NCI-H460 (cell line): ENCODE results near the gene GJA3. TPM values are rescaled to one million over a fixed set of nuclear protein-coding genes. Genes with fewer than 3 reads are reported as not detected.
A peak's percentile ranks its signal among the peaks of the same experiment; 100 is the strongest.

Source experiments
- DNase-seq: peaks from one replicate; pipeline ENCODE4 v3.0.0-alpha.2; 2016; ENCODE audit warnings: low read depth; ENCODE audit errors: extremely low read depth
- total RNA-seq: library from RNA; depleted of rRNA; stranded (reverse); fragments of >200 nt; shearing (Covaris generic); gene quantifications from 2 replicates; pipeline ENCODE4 v1.2.3, GENCODE V29; 2014

Gene GJA3
- total RNA-seq, 1 experiment from 2014 or later: 0.10 TPM

DNA sequence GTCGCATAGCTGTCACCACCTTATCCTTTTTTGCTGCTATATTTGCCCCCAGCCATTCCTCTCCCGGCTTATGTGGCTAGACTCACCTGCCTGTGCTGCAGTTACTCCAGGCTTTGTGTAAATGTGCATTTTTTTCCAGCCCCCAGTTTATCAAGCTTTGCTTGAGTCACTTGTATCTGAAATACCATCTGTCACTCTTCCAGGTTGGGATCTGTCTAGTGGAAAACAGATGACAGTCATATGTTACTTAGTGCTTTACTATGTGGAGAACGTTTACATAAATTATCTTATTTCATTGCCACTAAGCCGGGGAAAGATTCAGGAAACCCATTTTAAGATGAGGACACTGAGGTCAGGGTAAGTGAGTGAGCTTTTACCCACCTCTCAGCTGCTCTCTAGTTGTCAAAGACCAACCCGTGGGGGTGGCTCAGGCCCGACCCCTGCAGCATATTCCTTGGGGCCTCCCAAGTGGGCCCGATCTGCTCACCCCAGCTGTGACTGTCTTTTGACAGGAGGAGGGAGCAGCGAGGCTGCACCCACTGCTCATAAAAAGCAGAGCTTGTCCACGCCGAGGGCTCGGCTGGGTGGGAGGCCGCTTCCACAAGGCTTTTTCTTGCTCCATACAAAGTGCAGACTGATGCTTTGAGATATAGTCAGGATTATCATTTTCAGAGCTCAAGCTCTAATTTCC, 24.7 kb upstream of the GJA3 start:
- DNase-seq: no peak

DNA sequence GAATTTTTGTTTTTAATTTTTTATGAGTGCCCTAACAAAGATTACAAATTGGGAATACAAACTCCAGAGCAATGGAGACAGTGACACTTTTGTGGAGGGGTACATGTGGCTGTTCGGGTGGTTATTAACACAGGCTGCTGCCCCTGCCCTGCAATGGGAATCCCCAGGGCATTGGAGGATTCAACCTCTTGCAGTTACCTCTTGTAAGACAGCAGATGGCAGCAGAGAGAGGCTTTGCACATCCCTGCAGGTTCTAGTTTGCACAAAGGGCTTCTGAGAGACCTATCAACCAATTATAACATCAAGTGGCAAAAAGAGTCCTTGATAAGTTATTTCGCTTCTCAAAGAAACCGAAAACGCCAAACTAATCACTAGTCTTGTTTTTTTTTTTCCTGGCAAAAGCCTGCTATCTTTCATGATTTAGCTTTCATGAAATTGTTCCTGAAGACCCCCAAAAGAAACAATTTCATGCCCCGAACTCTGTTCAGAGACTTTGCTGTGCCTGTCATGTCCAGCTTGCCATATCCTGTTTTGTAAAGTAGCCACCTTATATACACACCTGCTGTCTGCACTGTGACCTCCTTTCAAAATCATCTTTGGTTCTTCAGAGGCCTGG, 21.5 kb upstream of the GJA3 start:
- peak; percentile 65 for DNase-seq

DNA sequence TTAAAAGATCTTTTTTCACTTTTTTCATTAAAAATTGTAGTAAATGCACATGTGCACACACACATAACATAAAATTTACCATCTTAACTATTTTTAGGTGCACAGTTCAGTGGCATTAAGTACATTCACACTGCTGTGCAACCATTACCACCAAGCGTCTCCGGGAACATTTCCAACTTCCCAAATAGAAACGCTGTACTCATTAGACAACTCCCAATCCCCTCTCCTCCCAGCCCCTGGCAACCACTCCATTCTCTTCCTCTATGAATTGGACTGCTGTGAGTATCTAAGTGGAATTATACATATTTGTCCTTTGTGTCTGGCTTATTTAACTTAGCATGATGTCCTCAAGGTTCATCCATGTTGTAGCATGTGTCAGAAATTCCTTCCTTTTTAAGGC, 20.3 kb upstream of the GJA3 start:
- no peak for DNase-seq

DNA sequence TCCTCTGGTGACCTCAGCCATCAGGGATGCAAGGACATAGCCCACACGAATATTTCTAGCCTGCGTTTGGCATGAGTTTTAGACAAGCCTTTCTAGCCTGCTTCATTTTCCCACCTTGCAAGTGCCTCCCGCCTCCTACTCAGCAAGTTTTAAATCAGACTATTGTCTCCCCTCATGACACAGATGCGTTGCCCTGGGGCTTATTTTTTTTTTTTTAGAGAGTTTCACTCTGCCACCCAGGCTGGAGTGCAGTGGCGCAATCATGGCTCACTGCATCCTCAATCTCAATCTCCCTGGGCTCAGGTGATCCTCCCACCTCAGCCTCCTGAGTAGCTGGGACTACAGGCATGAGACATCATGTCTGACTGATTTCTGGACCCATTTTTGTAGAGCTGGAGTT, 17.3 kb upstream of the GJA3 start:
- DNase-seq: no peak

DNA sequence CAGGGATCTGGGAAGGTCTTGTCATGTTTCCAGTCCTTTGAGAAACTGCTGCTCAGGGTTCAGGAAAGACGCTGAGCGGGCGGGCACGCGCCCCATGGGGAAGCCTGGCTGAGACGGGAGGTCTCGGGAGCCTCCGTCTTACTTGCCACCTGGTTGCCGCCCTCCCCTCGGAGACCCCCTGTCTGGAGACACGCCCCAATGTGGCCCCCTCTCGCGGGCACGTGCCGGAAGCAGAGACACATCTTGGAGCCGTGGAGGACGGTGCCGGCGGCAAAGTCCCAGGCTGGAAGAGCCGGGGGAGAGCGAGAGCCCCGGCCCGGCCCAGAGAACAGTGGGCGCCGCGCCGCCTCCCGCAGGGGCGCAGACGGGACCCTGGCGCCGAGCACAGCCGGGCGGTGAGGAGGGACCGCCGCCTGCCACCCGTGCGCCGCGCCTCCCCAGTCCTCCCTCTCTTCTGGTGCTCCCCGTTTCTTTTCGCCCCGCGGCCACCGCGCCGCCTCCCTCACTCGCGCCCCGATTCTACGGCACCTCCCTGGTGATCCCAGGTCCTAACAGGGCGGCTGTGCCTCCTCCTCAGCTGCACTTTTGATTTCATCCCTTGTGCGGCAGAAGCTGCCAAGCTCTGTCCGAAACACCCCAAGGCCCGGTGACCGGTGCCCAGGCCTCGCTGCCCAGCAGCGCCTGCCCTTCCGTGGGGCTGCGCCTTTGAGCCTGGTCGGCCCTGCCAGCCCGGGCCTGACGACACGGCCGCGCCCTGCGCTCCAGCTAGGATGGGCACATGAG, 16.4 kb upstream of the GJA3 start:
- DNase-seq: no peak

DNA sequence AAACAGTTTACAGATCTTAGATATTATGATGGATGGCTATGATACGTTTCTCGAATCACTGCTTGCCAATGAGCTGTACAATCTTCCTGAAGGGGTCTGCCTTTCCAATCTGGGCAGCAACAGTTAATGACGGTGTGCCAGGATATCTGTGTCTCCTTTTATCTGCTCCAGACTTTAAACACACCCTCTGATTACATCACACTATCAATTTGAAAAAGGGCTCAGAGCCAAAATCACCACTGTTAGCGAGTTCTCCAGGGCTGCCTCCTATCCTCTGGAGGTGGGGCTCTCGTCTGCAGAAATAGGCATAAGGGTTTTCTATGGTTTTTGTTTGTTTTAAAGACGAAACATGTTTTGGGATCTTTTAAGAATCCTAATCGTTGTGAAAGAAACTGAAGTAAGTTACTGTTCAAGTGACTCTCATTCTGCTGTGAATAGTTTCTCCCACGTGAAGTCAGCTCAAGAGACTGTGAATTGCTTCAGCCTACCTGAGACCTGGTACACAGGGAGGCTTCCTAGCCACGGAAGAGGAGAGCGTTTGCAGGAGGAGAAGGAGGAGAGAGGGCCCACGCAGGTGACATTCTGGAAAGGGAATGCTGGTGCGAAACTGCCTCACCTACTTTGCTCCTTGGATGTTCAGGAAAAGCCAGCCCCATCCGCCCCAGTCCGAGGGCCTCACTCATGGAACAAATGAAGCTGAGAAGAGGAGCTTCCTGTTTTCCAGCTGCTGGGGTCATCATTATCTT, 15.2 kb upstream of the GJA3 start:
- no peak for DNase-seq

DNA sequence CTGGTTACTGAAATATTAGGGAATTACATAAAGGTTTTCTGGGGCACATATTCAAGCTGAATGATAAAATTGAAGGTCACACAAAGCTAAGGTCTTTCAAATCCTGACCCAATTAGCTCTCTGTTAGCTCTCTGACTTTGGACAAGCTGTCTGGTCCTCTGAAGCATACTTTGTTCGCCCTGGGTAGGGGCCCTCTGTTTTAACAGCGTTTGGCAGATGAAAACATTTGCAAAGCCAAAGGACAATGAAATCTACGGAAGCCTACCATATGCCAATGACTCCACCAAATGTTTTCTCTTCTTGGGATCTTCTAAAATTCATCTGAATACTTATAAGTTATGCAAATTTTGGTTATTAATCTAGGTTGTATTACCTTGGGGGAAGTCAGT, 14.5 kb upstream of the GJA3 start:
- DNase-seq: no peak

DNA sequence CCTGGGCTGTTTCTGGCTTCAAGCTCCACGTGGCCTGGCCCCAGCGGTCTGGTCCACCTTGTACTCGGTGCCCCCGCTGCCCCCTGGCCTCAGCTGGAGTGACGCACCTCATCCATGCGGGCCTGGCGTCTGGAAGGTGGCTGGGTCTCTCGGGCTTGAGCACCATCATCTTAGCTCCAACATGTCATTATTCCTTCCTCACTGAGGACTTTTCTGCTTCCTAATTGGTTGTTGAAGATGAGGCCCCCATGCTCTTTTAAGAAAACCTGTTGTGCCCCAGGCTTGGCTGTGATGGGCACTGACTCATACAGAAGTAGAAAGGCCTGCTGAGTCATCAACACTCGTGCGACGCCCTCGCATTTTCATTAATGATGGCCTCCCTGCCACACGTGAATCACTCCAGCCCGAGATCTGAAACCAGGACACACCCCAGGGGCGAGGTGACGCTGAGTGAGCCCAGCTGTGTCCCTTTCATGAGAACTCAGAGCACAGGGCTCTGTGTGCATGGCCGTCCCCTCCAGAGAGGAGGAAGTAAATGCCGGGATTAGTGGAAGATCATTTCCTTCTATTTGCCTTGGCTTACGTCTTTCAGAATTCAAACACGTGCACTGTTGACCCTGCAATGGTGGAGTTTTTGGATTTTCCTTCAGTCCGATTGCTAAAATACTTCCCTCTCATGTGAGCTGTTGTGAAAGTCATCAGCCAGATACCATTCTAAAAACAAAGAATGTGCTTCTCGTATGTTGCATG, 14.0 kb upstream of the GJA3 start:
- peak; percentile 56 for DNase-seq

DNA sequence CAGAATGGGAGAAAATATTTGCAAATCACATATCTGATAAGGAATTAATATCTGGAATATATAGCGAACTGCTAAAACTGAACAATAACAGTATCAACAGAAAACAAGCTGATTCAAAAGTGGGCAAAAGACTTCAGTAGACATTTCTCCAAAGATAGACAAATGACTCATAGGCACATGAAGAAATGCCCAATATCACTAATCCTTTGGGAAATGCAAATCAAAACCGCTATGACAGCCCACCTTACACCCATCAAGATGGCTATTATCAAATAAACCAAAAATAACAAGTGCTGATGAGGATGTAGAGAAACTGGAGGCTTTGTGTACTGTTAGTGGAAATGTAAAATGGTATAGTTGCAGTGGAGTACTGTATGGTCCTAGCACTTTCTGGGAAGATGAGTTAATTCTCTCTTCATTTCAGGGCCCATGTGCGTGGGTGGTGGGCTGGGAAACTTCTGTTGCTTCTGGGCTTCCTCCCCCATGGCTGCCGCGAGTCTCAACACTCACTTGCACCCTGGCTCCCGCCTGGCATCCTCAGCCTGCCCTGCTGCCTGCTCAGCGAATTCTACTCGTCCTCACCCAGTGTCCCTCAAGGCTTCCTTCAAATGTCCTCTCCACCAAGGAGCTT, 12.4 kb upstream of the GJA3 start:
- no peak for DNase-seq

DNA sequence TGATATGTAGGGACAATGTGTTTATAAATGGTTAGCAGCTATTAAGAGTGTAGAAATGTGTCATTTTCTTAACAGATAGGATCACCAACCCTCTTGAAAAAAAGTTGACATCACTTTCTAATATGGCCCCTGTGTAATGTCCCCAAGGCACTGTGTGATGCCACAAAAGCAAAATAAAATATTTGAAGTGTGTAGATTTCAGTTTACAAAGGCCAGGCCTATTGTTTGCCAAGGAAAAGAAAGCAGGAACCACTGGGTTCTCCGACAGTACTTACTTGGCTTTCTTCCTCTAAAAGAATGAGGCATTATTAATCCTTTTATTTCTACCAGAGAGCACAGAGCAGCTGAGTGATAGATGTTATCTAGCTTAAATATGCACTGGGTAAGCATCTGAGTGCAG, 10.5 kb upstream of the GJA3 start:
- no peak for DNase-seq

DNA sequence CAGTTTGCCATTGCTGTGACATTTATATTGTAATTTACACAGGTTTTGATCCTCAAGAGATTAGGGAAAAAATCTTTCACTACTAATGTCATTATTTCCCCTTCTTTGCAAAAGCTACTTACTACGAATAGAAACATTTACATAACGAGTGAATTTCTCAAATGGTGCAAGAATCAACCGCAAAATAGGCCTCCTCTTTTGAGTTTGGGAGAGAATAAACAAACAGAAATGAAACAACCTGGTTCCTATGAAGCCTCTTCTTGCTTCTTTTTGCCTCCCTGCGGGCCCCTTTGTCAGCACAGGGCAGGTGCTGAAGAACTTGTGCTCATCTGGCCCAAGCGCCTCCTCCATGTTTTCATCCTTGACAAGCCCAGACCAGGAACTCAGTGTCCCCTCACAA, 10.1 kb upstream of the GJA3 start:
- DNase-seq: no peak

DNA sequence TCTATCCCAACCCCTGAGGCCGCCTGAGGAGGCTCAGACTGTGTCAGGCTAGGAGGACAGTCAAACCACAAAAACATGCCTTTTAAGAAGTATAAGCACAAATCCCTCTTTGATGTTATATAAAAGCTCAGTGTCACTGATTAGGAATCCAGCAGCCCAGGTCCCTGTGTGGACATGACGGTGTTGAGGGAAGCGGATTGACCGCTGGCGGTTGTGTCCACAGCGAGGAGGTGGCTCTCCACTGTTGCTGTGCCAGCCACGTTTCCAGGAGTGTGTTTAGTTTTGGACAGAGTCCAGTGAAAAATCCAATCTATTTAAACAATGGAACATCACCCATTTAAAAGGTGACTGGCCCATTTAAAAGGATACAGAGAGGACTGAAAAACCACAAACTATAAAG, 7.5 kb upstream of the GJA3 start:
- no peak for DNase-seq

DNA sequence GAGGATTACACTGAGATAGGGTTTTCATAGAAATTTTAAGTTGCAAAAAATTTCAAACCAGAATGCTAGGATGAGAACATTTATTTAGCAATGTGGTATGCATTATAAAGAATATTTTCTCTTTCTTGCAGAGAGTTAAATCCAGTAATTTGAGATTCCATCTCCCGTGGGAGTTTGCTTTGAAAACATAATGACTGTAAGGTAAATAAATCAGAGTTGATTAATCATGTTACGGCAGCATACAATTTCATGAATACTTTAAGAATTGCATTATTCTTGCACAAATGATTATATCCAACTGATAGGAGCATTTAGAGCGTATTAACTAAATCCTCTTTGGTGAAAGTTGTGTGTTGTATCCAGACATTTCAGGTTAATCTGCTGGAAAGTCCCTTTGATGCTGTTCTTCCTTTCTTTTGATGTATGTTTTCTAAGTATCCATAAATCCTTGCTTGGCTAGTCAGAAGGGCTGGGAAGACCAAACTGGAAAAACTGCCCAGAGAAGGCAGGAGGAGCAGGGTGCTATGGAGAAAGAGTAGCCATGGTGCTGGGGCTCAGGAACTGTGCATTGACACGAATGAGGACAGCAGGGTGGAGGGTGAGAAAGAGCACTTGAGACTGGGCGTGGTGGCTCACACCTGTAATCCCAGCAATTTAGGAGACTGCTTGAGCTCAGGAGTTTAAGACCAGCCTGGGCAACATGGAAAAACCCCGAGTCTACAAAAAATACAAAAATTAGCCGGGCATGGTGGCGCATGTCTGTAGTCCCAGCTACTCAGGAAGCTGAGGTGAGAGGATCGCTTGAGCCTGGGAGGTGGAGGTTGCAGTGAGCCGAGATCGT, 4.8 kb upstream of the GJA3 start:
- no peak for DNase-seq

DNA sequence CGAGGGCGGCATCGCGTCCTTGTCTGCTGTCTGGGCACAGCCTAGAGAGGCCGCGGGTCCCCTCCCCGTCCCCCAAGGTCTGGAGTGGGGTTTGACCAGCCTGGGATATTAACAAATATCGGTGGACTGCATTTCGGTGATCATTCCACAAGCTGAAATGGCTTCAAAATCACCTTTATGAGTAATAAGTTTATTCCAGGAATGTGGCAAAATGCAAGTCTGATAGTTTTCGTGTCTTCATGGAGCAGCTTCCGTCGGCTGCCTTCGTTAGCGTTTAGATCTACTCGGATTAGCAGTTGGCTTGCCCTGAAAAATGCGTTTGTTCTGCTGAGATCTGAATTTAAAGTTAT, 1.1 kb upstream of the GJA3 start:
- DNase-seq: no peak

DNA sequence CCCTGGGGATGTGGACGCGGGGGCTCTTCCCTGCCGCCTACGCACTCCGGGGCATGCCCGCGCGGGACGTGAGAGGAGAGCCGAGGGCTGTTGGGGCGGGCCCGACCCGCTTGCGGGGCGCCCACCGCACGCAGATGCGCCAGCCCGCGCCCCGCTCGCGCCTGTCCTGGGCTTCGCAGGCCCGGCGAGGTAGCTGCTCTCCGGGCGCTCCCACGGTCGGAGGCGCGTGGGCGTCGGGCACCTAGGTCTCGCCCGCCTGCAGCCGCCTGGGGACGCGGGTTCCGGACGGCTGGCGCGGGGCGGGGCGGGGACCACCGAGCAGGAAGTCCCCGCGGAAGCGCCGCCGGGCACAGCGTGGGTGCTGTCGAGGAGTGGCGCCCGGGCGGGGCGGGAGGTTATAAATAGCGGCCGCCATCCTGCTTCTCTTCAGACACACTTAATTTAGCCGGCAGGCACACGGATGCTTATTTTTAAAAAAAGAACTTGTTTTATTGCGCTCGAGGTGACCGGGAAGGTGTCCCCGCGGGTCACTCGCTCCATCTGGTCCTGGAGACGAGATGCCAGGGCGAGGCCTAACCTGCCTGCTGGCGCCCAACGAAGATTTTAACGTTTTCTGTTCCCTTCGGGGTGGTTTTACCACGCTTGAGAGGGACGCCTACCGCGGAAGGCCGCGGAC, 561 bp upstream of the GJA3 start:
- no peak for DNase-seq

DNA sequence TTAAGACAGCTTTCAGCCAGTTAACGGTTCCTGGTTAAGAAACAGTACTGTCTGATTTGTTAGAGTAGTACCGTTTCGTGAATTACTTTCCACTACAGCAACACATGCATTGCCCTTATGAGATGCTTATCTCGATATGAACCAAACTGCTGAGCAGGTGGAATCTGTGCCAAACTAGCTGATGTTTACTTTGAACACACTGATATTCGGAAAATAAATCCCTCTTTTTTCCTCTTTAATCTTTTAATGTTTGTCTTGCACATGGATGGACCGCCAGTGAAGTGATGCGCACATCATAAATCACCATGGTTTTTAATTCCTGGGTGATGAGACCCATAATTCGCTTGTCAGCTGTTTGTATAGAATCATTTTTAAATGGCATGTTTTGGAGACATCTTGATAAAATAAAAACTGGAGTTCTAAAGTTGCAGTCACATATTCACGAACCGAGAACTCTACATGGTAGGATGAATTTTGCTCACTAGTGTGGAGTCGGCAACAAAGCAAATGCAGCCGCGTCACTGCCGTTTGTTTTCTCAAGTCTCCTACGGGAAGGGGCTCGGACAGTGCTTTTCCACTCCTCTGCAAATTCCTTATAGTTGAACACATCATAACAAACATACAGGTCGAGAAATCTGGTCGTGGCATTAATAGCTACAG, 1.1 kb downstream of the GJA3 start:
- DNase-seq: no peak

DNA sequence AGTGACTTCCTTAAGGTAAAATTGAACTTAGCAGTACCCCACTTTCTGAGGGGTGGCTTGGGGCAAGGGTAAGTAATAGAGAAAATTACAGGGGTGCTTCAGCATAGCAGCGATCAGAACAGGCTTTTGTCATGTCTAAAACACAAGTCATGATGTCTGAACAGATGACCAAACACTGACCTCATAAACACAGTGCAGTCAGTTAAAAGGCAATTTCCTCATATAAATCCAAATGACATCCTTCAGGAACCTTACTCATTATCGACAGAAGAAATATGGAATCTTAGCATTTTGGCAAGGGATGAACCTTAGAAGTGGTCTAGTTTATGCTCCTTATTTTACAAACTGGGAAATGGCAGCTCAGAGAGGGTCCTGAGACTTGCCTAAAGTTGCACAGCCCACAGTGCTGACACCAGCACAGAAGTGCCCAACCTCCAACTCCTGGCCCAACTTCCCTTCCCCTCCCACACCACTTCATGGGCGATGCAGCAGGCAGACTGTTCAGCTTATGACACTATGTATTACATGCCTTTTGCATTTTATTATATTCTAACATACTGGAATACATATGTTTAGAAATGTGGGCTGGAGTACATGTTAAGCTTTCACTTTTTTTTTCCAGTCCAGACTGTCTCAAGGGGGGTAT, 3.6 kb downstream of the GJA3 start:
- DNase-seq: no peak

DNA sequence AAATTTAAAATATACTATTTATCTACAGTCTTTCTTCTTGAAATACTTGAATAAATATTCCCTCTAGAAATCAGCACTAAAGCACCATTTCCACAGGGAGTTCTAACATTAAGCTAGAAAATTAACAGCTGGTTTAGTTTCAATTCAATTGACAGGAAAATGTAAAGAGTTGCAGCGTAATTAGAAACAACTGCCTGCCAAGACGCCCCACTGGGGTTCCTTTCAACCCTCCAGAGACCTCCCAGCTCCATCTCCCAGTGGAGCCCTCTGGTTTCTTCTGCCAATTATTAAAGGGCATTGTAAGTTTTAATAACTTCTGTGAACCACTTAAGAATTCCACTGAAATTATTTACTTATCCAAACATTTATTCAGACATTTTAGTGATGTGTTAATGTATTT, 4.2 kb downstream of the GJA3 start:
- DNase-seq: no peak
